HG03039 (cell line): ENCODE data around the gene ASB2.

Experiments
- ATAC-seq: cut with Tn5 transposase; IDR thresholded peaks from one replicate; pipeline ENCODE4 v1.9.1; 2021; ENCODE audit warnings: mild to moderate bottlenecking, moderate library complexity; ENCODE audit not compliant: unreplicated experiment

The ASB2 gene

DNA sequence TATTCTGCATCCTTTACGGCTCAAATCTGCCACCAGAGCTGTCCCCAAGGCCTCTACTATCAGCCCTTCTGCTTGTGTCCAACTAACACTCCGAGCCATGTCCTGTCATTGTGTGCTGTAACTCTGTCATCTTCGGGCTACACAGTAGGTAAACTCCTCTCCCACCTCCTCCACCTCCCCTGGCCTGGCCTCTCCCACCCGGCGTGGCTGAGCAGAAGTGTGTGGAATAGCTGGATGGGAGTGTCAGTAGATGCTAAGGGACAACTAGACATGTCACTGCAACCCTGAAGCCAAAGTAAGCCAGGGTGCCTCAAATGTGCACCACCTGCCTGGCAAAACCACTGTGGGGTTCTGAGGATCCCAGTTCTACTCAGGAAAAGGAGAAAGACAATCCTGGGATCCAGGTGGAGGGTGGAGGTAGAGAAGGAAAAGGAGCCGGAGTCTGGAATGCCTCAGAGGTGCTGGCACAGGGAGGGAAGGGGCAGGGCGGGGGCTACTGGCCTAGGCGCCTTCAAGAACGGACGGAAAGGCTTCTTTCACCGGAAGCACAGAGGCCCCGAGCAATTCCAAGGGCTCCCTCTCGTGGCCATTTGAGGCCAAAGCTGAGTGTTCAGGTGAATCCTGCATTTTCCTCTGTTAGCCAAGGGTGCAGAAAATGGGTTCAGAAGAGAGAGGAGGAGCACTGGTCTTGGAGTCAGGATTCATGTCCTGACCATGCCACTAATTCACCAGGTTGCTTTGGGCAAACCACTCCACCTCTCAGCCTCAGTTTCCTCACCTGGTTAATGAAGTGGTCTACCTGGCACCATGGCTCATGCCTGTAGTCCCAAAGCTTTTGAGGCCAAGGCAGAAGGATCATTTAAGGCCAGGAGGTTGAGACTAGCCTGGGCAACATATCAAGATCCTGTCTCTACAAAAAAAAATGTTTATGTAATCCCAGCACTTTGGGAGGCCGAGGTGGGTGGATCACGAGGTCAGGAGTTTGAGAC is 69.7 kb downstream of the ASB2 start:
- peak; percentile 54 for ATAC-seq

DNA sequence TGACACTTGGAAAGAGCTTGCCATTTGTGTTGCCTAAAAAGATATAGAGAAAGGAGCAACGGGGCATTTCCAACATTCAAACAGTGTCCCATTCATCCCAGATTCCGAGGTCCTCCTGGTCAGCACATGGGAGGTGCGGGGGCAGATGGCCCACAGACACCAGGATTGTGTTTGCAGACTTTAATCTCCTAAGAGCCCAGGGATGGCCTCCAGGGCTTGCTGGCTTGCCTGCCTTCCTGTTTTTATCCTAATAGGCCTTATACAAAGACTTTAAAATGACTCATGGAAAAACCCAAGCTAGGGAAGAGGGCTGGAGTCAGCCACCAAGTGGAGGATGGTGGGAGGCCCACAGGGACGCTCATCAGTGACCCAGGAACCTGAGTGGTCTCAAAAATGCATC is 70.7 kb downstream of the ASB2 start:
- no peak for ATAC-seq

DNA sequence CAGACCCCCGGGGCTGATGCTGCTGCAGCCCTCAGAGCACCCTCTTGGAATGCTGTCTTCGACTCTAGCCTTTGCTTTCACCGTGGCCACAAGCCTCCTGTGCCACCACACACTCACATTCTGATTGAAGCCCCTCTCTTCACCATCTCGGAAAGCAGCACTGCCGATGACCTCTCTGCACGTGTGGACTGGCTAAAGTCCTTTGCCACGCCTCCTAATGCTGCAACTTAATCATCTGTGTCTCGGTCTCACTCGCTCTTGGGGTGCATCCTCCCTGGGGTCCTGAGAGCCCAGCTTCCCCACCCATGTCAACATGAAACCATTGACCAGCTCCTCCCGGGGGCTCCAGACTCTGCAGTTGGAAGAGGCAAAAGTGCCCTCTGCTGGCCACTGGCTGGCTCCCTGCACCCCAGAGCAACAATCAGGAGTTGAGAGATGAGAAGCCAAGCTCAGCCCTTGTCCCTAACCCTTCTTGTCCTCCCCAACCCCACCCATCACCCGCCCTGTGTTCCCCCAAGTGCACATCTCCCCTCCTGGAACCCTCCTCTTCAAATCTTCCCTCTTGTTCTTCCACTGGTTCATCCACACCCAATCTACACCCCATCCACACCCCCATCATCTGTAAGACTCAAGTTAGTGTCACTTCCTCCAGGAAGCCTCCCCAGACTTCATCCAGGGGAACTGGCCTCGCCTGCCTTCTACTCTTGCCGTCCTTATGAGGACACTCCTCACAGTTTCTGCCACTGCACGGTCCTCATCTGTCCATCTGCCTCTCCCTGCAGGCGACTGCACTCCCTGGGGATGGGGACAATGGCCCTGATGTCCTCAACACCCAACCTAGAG is 72.8 kb downstream of the ASB2 start:
- no peak for ATAC-seq

DNA sequence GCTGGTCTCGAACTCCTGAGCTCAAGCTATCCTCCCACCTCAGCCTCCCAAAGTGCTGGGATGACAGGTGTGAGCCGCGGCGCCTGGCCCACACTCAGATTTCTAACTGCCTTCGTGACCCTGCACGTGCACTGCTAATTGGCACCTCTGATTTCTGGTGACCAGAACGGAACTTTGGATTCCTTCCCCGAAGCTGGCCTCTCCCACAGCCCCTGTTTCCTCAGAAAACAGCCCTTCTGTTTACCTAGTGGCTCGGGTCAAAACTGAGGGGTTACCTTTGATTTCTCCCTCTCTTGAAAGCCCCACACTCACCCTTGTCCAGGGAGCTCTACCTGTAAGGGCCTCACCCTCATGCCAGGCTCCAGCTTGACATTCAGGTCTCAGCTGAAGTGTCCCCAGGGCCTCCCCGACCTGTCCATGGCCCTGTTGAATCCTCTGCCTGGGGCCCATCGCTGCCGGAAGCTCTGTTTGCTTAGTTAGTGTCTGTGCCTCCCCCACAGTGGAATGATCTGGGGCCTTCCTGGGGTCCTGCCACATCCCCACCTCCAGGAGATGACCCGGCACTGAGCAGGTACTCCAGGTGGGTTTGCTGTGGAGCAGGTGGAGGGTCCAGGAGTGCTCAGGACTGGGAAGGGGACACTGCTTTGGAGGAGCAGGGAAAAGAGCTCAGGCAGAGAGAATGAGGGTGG is 73.6 kb downstream of the ASB2 start:
- ATAC-seq = no peak

DNA sequence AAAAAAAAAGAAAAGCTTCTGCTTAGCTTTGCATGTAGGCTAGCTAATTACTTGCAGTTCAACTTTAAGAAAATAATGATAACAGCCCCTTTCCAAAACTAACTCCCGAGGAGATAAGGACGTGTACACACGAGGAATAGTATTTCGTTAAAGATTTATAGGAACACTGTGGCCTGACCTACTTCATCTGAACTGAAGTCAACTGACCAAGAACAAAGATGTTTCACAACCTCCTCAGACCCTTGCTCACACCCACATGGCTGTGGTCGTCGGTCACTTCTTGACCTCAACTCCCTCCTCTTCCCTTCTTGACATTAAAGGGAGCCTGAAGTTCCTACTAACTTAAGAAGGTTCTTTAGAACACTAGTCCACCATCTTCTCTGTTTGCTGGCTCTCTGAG is 74.6 kb downstream of the ASB2 start:
- no peak for ATAC-seq

DNA sequence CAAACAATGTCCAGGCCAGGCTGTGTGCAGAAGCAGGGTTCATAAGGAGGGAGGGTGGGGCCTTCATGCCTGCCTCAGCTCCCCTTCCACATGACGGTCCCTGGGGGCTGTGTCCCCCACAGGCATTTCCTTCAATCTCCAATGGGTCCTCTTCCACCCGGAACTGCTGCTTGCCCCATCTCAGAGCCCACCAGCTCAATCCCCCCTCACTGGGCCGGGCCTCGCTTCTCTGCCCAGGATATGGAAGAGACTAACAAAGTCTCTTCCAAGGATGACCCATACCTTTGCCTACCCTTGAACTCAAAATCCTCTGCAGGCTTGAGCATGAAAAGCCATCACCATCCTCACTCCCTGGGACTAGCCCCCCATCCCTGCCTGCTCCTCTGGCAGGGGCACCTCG is 77.6 kb downstream of the ASB2 start:
- no peak for ATAC-seq

DNA sequence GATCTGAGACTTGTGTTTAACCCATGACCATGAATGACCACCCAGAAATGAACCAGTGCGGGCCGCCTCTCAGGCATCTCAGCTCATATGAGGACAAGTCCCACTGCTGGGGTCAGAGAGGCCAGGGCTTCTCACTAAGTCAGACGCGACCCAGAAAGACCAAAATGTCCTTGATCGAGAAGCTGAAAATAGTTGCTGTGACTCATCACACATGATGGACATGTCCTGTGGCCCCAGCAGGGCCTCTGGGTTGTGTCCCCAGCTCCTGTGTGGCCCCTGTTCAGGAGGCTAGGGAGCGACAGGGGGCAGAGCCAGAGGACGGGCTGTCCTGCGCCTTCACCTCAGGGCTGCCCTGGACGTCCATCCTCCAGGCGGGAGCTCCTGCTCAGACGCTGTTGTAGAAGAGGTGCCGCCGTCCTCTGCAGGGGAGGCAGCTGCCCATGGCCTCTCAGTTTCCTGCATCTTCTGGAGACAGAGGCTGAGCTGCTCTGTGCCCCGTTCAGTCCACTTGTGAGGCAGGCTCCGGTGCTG is 78.2 kb downstream of the ASB2 start:
- no peak for ATAC-seq

DNA sequence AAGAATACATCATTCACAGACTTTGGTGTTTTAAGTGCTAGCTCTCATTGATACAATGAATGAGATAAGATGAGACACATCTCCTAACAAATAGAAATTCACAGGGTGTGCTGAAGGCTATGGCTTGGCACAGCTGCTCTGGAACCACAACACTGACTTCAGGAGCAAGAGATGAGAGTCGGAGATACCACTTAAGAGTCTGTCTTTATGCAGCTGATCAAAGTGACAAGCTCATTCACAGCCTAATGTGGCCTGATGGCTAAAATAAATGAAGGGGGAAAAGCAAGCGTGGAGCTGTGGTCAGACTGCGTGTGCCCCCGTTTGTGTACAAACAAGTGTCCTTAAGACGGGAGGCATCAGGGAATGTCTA is 78.9 kb downstream of the ASB2 start:
- ATAC-seq = no peak

DNA sequence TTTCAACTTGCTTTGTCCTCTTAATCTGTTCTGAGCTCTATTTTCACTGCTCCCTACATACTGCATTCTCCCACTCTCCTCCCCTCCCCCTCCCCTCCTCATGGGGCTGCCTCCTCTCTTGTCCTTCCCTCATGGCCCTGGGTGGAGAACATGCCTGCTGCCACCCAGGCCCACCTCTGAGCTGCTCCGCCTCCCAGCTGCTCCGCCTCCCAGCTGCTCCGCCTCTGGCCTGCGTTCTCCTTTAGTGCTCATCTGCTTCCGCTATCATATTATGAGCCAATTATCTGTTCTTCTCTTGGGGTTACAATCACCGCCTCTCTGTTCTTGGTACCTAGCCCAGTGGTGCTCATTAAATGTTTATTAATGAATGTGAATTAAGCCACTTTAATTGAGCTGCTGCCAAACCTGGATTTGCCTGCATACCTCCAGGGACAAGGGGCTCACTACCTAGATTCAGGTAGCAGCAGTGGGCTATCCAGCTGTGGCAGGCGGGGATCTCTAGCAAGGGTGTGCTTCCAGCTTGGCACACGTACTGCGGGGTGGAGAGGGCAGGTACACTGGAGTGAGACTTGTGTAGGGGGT is 81.3 kb downstream of the ASB2 start:
- no peak for ATAC-seq

DNA sequence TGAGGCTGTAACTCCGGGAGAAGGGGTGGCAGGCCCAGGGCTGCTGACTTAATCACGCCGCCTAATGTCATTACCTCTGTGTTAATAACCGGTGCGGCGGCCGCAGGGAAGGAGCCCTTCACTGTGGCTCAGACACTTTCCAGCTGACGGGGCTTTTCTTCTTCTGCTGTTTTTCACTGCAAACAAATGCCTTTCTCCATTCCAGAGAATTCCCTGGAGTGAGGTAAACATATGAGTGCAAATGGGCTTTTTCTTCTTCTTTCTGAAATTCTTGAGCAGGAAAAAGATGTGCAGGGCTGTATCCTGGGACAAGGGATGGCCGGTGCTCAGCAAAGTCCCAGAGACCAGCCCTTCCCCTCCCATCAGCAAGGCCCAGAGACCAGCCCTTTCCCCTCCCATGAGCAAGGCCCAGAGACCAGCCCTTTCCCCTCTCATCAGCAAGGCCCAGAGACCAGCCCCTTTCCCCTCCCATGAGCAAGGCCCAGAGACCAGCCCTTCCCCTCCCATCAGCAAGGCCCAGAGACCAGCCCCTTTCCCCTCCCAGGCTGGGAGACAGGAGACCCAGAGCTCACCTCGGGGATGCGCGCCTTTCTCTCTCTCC is 82.6 kb downstream of the ASB2 start:
- ATAC-seq = no peak

DNA sequence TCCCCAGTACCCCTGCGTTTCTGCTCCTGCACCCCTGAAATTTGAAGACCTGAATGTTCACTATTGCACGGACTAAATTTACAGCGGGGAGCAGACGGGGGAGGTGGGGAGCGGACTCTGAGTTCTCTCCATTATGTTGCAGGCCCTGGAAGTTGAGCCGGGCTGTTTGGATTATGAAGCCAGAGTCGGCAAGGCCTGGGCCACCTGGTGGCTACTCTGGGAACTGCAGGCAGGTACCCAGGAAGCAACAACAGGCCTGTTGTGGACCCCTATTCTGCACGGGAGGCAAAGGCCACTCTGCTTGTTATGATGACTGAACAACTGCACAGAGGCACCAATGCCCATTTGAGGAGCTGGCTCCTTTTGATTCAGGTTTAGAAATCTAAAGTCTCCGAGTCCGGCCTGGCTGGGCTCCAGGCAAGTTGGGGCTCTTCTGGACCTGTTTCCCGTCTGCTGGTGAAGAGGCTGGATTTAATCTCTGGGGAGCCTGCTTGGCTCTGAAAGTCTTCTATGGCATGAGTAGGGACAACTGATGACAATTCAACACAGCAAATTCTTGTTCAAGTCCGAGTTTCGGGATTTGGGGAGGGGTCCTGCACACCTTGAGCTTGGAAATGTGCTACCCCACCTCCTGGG is 83.3 kb downstream of the ASB2 start:
- ATAC-seq = no peak

DNA sequence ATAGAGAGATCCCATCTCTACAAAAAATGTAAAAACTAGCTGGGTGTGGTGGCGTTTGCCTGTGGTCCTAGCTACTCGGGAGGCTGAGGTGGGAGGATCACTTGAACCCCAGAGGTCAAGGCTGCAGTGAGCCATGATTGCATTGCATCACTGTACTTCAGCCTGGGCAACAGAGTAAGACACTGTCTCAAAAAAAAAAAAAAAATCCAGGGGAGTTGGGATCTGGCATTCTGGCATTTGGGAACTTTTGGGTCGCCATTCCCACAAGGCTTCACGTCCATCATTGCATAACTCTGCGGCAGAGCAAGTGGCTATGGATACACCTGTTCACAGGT is 83.9 kb downstream of the ASB2 start:
- ATAC-seq = no peak

DNA sequence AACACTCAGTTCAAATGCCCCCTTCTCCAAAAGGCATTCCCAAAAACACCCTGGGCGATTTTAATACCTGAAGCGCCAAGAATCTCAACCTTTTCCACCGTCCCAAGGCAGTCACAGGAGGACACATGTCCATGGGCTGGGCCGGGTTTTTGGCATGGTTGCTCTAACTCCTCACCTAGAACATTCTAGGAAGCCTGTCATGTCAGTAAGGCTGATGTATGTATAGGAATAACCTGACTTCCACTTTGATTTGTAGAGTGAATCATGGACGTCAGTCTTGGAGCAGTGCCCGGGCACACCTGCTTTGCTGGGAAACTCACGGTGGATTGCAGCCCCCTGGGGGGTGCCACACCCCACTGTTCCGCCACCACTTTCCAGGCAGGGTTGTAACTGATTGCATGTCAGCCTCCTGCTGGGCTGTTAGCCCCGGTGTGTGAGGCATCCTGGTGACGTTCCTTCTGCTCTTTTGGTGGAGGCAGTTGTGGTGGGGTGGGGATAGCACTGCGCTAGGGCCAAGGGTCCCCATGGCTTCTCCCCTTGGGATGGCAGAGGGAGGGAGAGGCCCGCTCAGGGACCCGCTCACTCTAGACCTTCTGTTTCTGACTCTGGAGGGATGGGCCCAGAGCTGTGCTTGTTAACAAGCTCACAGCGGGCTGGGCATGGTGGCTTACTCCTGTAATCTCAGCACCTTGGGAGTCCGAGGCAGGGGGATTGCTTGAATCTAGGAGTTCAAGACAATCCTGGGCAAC is 84.4 kb downstream of the ASB2 start:
- ATAC-seq = no peak

DNA sequence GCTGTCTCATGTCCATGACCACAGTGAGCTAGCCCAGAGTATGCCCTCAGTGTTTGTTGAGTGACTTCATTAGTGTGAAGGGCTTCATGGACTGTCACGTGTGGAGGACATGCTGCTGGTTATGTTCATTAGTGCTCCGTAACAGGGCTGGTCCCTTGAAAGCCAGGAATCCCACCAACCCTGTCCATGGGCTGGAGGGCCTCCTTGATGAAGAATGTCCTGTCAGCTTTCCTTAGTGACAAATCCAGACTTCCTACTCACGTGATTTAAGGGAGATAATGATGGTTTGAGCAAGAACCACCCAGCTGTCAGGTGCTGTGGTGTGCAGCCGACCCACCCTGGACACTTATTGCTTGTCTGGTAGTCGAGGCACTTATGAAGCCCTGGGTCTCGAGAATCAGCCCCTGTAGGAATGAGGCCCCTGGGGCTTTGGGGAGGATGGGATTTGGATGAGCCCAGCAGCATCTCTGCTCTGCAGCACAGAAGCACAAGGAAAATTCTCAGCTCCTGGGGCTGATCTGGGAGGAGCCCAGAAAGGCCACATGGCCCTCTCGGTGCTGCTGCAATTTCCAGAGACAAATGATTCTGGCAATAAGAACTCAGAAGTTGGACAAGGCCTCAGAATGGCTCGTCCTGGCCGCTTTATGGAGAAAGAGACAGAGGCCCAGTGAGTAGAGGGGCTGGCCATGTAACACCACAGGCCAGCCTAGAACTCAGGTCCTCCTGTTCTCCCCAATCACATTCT is 86.5 kb downstream of the ASB2 start:
- no peak for ATAC-seq

DNA sequence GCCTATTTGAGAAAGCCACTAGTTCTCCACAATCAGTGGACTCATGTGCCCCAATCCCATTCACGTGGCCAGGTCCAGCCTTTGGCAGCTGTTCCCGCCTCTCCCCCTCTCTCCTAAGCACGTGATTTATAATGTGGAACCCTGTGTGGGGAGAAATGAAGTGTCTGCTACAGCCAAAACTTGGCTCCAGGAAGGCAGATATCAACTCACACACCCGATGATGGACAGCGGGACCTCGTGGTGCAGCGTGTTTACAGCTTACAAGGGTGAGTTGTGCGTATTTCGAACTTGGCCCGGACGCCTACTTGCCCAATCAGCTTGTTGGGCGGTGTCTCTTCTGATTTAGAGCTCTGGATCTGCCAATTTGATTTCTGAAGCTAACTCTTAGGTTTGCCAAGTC is 87.4 kb downstream of the ASB2 start:
- no peak for ATAC-seq

DNA sequence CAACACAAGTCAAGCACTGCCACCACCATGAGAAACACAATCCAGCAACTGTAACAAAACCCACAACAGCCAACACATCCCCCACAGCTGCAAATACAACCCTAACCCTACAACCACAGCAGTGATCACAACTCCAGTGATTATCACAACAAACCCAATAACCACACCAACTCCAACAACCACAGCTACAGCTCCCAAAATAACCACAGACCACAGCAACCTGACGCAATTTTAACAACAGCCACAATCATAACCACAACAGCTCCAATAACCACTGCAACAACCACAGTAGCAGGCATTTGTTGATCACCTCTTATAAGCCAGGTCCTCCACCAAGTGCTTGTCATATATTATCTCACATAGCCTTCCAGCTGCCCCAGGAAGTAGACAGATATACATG is 91.4 kb downstream of the ASB2 start:
- ATAC-seq = no peak
